ENCODE results near the gene NFASC.

Gene NFASC

GRCh38 chr1:205062319-205062718 lies 191.7 kb downstream of the NFASC start:
- no peaks in the 10 kb centered on the region for H3K79me2 ChIP-seq (ENCODE audit: low read length)
- H3K4me3 ChIP-seq (ENCODE audit: low read length): no peak overlapping the region
- no peak overlapping the region for H2AFZ ChIP-seq (ENCODE audit: low read depth, low read length)
- TF ChIP-seq EZH2phosphoT487 (IDR thresholded peaks at IDR 0.05; ENCODE audit: low read depth) (no peak), CTCF (IDR thresholded peaks at IDR 0.05; ENCODE audit: low read depth, low read length) (no peak)
- H3K4me1 ChIP-seq (ENCODE audit: low read length): peaks cover 13% of the 10 kb centered on the region
- H3K9me3 ChIP-seq (ENCODE audit: insufficient read depth, low read length): no peaks in the 10 kb centered on the region
- no peak overlapping the region for H3K9ac ChIP-seq (ENCODE audit: low read length)
- no peak overlapping the region for H3K27ac ChIP-seq (ENCODE audit: low read length)
- H4K20me1 ChIP-seq (ENCODE audit: insufficient read depth, low read length): no peaks in the 10 kb centered on the region
- 0 out of 2 replicates have a peak, but pooled peaks cover 3% of the 10 kb centered on the region for H3K27me3 ChIP-seq (ENCODE audit: low read depth, low read length)
- H3K4me2 ChIP-seq (ENCODE audit: low read length): peak overlapping the region; percentile 97; the same call in 1 of the 2 replicates
- H3K36me3 ChIP-seq (replicated peaks; ENCODE audit: low read depth, low read length): no peaks in the 10 kb centered on the region

GRCh38 chr1:205062895-205063294 lies 192.2 kb downstream of the NFASC start:
- no peak overlapping the region for H2AFZ ChIP-seq (ENCODE audit: low read depth, low read length)
- no peaks in the 10 kb centered on the region for H3K9me3 ChIP-seq (ENCODE audit: insufficient read depth, low read length)
- H3K9ac ChIP-seq (ENCODE audit: low read length): no peak overlapping the region
- H3K4me2 ChIP-seq (ENCODE audit: low read length): no peak overlapping the region
- H3K36me3 ChIP-seq (replicated peaks; ENCODE audit: low read depth, low read length): no peaks in the 10 kb centered on the region
- H3K4me3 ChIP-seq (ENCODE audit: low read length): no peak overlapping the region
- no peaks in the 10 kb centered on the region for H4K20me1 ChIP-seq (ENCODE audit: insufficient read depth, low read length)
- no peak overlapping the region for H3K27ac ChIP-seq (ENCODE audit: low read length)
- H3K4me1 ChIP-seq (ENCODE audit: low read length): peaks cover 13% of the 10 kb centered on the region
- TF ChIP-seq CTCF (IDR thresholded peaks at IDR 0.05; ENCODE audit: low read depth, low read length) (no peak), EZH2phosphoT487 (IDR thresholded peaks at IDR 0.05; ENCODE audit: low read depth) (no peak)
- H3K79me2 ChIP-seq (ENCODE audit: low read length): no peaks in the 10 kb centered on the region
- H3K27me3 ChIP-seq (ENCODE audit: low read depth, low read length): 0 out of 2 replicates have a peak, but pooled peaks cover 3% of the 10 kb centered on the region

GRCh38 chr1:205064301-205064700 lies 193.6 kb downstream of the NFASC start:
- Histone ChIP-seq H4K20me1 (ENCODE audit: insufficient read depth, low read length) (no peaks in the 10 kb centered on the region), H2AFZ (ENCODE audit: low read depth, low read length) (no peak overlapping the region), H3K4me1 (ENCODE audit: low read length) (peaks cover 13% of the 10 kb centered on the region), H3K4me3 (ENCODE audit: low read length) (no peak overlapping the region), H3K9me3 (ENCODE audit: insufficient read depth, low read length) (no peaks in the 10 kb centered on the region), H3K27me3 (ENCODE audit: low read depth, low read length) (0 out of 2 replicates have a peak, but pooled peaks cover 3% of the 10 kb centered on the region), H3K36me3 (replicated peaks; ENCODE audit: low read depth, low read length) (no peaks in the 10 kb centered on the region), H3K9ac (ENCODE audit: low read length) (no peak overlapping the region), H3K27ac (ENCODE audit: low read length) (no peak overlapping the region), H3K4me2 (ENCODE audit: low read length) (no peak overlapping the region), H3K79me2 (ENCODE audit: low read length) (no peaks in the 10 kb centered on the region)
- no peak for TF ChIP-seq EZH2phosphoT487 (IDR thresholded peaks at IDR 0.05; ENCODE audit: low read depth)
- no peak for TF ChIP-seq CTCF (IDR thresholded peaks at IDR 0.05; ENCODE audit: low read depth, low read length)

- no peak overlapping the region for H3K27ac ChIP-seq (ENCODE audit: low read length)
- no peak overlapping the region for H3K4me2 ChIP-seq (ENCODE audit: low read length)
- H2AFZ ChIP-seq (ENCODE audit: low read depth, low read length): no peak overlapping the region
- no peaks in the 10 kb centered on the region for H3K9me3 ChIP-seq (ENCODE audit: insufficient read depth, low read length)
- H3K36me3 ChIP-seq (replicated peaks; ENCODE audit: low read depth, low read length): no peaks in the 10 kb centered on the region
- H3K9ac ChIP-seq (ENCODE audit: low read length): no peak overlapping the region
- H3K4me3 ChIP-seq (ENCODE audit: low read length): no peak overlapping the region
- H3K4me1 ChIP-seq (ENCODE audit: low read length): peaks cover 13% of the 10 kb centered on the region
- no peak for TF ChIP-seq EZH2phosphoT487 (IDR thresholded peaks at IDR 0.05; ENCODE audit: low read depth)
- TF ChIP-seq CTCF (IDR thresholded peaks at IDR 0.05; ENCODE audit: low read depth, low read length): no peak
- H3K79me2 ChIP-seq (ENCODE audit: low read length): no peaks in the 10 kb centered on the region
- 0 out of 2 replicates have a peak, but pooled peaks cover 3% of the 10 kb centered on the region for H3K27me3 ChIP-seq (ENCODE audit: low read depth, low read length)
- H4K20me1 ChIP-seq (ENCODE audit: insufficient read depth, low read length): no peaks in the 10 kb centered on the region
Measured at GRCh38 chr1:205064741-205065316, 194.2 kb downstream of the NFASC start.
